A673 (cell line): ENCODE measurements around the gene CCND2. TPM values are rescaled to one million over a fixed set of nuclear protein-coding genes. Genes with fewer than 3 reads are reported as not detected.

Experiments
- BruUV-seq: library from RNA; stranded (reverse); fragments of 400-500 nt; replicated peaks from 2 replicates; lab custom pipeline; 2021; lab: Mats Ljungman, UMichigan
- CTCF ChIA-PET: fragments of 300-600 bp; sonication (Branson Sonifier 250); formaldehyde crosslinking; loops from one replicate; lab custom pipeline; 2022; ENCODE audit warnings: antibody characterized with exemption; lab: Charles Lee
- POLR2A ChIA-PET: fragments of 300-600 bp; sonication (Branson Sonifier 250); formaldehyde crosslinking; loops from one replicate; lab custom pipeline; 2022; ENCODE audit warnings: antibody characterized with exemption; ENCODE audit not compliant: low non-redundant PET; lab: Charles Lee
- DNase-seq: peaks from one replicate; pipeline ENCODE4 v3.0.0-alpha.2; 2015; ENCODE audit warnings: low spot score
- H3K27ac ChIP-seq: fragments of 200-600 bp; sonication (generic); 2 replicates; pipeline ENCODE4 v1.5.1; 2016; ENCODE audit warnings: mixed run types, low read depth, mild to moderate bottlenecking, mixed read lengths, antibody characterized with exemption, low read length; ENCODE audit not compliant: poor library complexity, severe bottlenecking
- H3K27me3 ChIP-seq: fragments of 200-600 bp; sonication (generic); replicated peaks from 2 replicates; pipeline ENCODE4 v1.6.1; 2017; ENCODE audit warnings: mixed run types, low read depth, mild to moderate bottlenecking, mixed read lengths, antibody characterized with exemption, low read length; ENCODE audit not compliant: insufficient read depth, poor library complexity
- H3K36me3 ChIP-seq: fragments of 200-600 bp; sonication (generic); 2 replicates; pipeline ENCODE4 v1.6.1; 2016; ENCODE audit warnings: mixed run types, mild to moderate bottlenecking, mixed read lengths, antibody characterized with exemption, low read length; ENCODE audit not compliant: insufficient read depth, poor library complexity, severe bottlenecking
- H3K4me1 ChIP-seq: fragments of 200-600 bp; sonication (generic); 2 replicates; pipeline ENCODE4 v1.6.1; 2017; ENCODE audit warnings: mixed run types, mild to moderate bottlenecking, mixed read lengths, antibody characterized with exemption, low read length; ENCODE audit not compliant: insufficient read depth, poor library complexity, severe bottlenecking
- H3K4me3 ChIP-seq: fragments of 200-600 bp; sonication (generic); 2 replicates; pipeline ENCODE4 v1.5.1; 2016; ENCODE audit warnings: low read depth, mixed run types, mild to moderate bottlenecking, mixed read lengths, low read length; ENCODE audit not compliant: poor library complexity, severe bottlenecking
- H3K9me3 ChIP-seq: fragments of 200-600 bp; sonication (generic); 2 replicates; pipeline ENCODE4 v1.6.1; 2016; ENCODE audit warnings: mixed run types, low read depth, mild to moderate bottlenecking, mixed read lengths, antibody characterized with exemption, low read length; ENCODE audit not compliant: poor library complexity, severe bottlenecking
- CTCF ChIP-seq: fragments of 300-800, 200-600 bp; sonication (generic); conservative IDR thresholded peaks from 2 replicates; pipeline ENCODE4 v1.5.1; 2017; ENCODE audit warnings: low read depth, mild to moderate bottlenecking, antibody characterized with exemption, low read length, moderate library complexity, mixed read lengths
- EZH2 ChIP-seq: fragments of 200-600 bp; sonication (generic); IDR thresholded peaks from 2 replicates; pipeline ENCODE4 v1.6.1; 2017; ENCODE audit warnings: borderline replicate concordance, low read depth, mild to moderate bottlenecking, mixed read lengths, antibody characterized with exemption, low read length; ENCODE audit not compliant: poor library complexity, severe bottlenecking
- intact Hi-C: fragments of 100-400 bp; cut with micrococcal nuclease; formaldehyde crosslinking; loops from one replicate; pipeline ENCODE4 v1.10.0; 2022; ENCODE audit not compliant: unreplicated experiment
- total RNA-seq: library from RNA; stranded (reverse); gene quantifications from 2 replicates; pipeline ENCODE4 v1.2.3, GENCODE V29; 2021

Gene CCND2
- total RNA-seq, 1 experiment from 2014 or later: 2.6 TPM

GRCh38 chr12:4288296-4289131 is 15.0 kb downstream of the CCND2 start:
- no peaks in the 10 kb centered on the region for H3K9me3 ChIP-seq
- H3K27ac ChIP-seq: no peak overlapping the region
- TF ChIP-seq CTCF: no peak
- TF ChIP-seq EZH2: no peak
- H3K4me3 ChIP-seq: no peak overlapping the region
- intact Hi-C loops: no loop called here
- no peaks in the 10 kb centered on the region for H3K4me1 ChIP-seq
- POLR2A ChIA-PET: no interaction called here
- no peaks in the 10 kb centered on the region for H3K36me3 ChIP-seq
- CTCF ChIA-PET: no interaction called here
- DNase-seq: no peak
- BruUV-seq: no TSS peak
- no peaks in the 10 kb centered on the region for H3K27me3 ChIP-seq

GRCh38 chr12:4289231-4289878 is 15.8 kb downstream of the CCND2 start:
- Histone ChIP-seq H3K27ac (no peak overlapping the region), H3K4me1 (no peaks in the 10 kb centered on the region), H3K4me3 (no peak overlapping the region), H3K27me3 (no peaks in the 10 kb centered on the region), H3K36me3 (no peaks in the 10 kb centered on the region), H3K9me3 (no peaks in the 10 kb centered on the region)
- POLR2A ChIA-PET: no interaction called here
- DNase-seq: no peak
- no TSS peak for BruUV-seq
- intact Hi-C loops: no loop called here
- CTCF ChIA-PET: no interaction called here
- no peak for TF ChIP-seq CTCF
- TF ChIP-seq EZH2: no peak

GRCh38 chr12:4289998-4290790 is 16.6 kb downstream of the CCND2 start:
- Histone ChIP-seq H3K27me3 (peaks cover 3% of the 10 kb centered on the region), H3K4me3 (no peak overlapping the region), H3K4me1 (no peaks in the 10 kb centered on the region), H3K27ac (no peak overlapping the region), H3K9me3 (no peaks in the 10 kb centered on the region), H3K36me3 (no peaks in the 10 kb centered on the region)
- BruUV-seq: no TSS peak
- intact Hi-C loops: no loop called here
- CTCF ChIA-PET: no interaction called here
- no peak for TF ChIP-seq CTCF
- TF ChIP-seq EZH2: no peak
- POLR2A ChIA-PET: no interaction called here
- DNase-seq: no peak
